Right ventricle myocardium inferior (tissue), 1 donor: ENCODE results near the gene REG3A. TPM values are rescaled to one million over a fixed set of nuclear protein-coding genes. Genes with fewer than 3 reads are reported as not detected.

Experiments used
- ATAC-seq: fragments of 200-7000 bp; cut with Tn5 transposase; one replicate; pipeline ENCODE4 v1.9.1; 2020; ENCODE audit warnings: mild to moderate bottlenecking, moderate library complexity
- DNase-seq: peaks from one replicate; pipeline ENCODE4 v3.0.0; 2021; ENCODE audit errors: missing footprints
- intact Hi-C: fragments of 100-400 bp; cut with DNase I; formaldehyde crosslinking; loops from one replicate; pipeline ENCODE4 v1.11.0; 2022
- total RNA-seq: library from RNA; stranded (reverse); fragmentation: NEBNext Ultra II Directional; extraction: Animal tissue kit (Norgen Biotek cat#: 25700); gene quantifications from one replicate; pipeline ENCODE4 v1.2.1, GENCODE V29; 2021
- donor health status: DM: no; HTN: yes; CAD: no; lungs with severe emphysema.

REG3A gene
- total RNA-seq, 1 donor from 2014 or later = not detected

- intact Hi-C loops = no loop called here
- ATAC-seq (no peak), DNase-seq (no peak)
Measured at GRCh38 chr2:79124907-79125720, 34.4 kb downstream of the REG3A start.

GRCh38 chr2:79122676-79123075 is 36.9 kb downstream of the REG3A start:
- DNase-seq = no peak
- intact Hi-C loops = no loop called here
- no peak for ATAC-seq

- intact Hi-C loops = no loop called here
- DNase-seq (no peak), ATAC-seq (no peak)
Measured at GRCh38 chr2:79120194-79120713, 39.3 kb downstream of the REG3A start, which contains the start of gene REG1A. REG1A (plus strand) TSS chr2:79120488; CDS start chr2:79120862, 374 bp downstream.

GRCh38 chr2:79116997-79117928 is 42.3 kb downstream of the REG3A start:
- intact Hi-C loops = no loop called here
- ATAC-seq (no peak), DNase-seq (no peak)

GRCh38 chr2:79114797-79115494 is 44.6 kb downstream of the REG3A start:
- intact Hi-C loops = no loop called here
- no peak for DNase-seq
- peak; percentile 20 for ATAC-seq

- intact Hi-C loops = no loop called here
- DNase-seq = no peak
- ATAC-seq = no peak
Measured at GRCh38 chr2:79112269-79112668, 47.3 kb downstream of the REG3A start.

Other genes with a start within 250 kb of the REG3A start
- not detected for gene REG3G, start 134.1 kb downstream of the REG3A start, total RNA-seq
- not detected for gene REG1B, start 71.8 kb downstream of the REG3A start, total RNA-seq
- gene REG1A, start 39.3 kb downstream of the REG3A start, total RNA-seq = not detected